Stomach (tissue), 4 donors: ENCODE results near the gene WWOX.

Source experiments
- CTCF ChIP-seq, 7 experiments: fragments of 450-650 bp in 4 of 7; fragments of 200-600 bp in 3 of 7; sonication (generic) in 3 of 7; IDR thresholded peaks; one replicate each; pipeline ENCODE4 v1.5.1; 2016 to 2019; ENCODE audit warnings: antibody characterized with exemption in 7 of 7, control low read depth in 2 of 7, mild to moderate bottlenecking in 1 of 7
- EP300 ChIP-seq: sonication (generic); formaldehyde crosslinking; IDR thresholded peaks from one replicate; pipeline ENCODE4 v1.6.1; 2017; ENCODE audit warnings: antibody characterized with exemption
- POLR2A ChIP-seq, 4 donors: fragments of 450-650 bp; IDR thresholded peaks; one replicate each; pipeline ENCODE4 v1.6.1; 2016; ENCODE audit warnings: antibody characterized with exemption in 4 of 4, control low read depth in 2 of 4, mild to moderate bottlenecking in 1 of 4, moderate library complexity in 1 of 4
- POLR2AphosphoS5 ChIP-seq, 3 donors: sonication (generic); formaldehyde crosslinking; IDR thresholded peaks; one replicate each; pipeline ENCODE4 v1.6.1; 2016; ENCODE audit warnings: antibody characterized with exemption in 3 of 3

GRCh38 chr16:78155791-78156345 is 56.4 kb downstream of the WWOX start:
- TF ChIP-seq CTCF (IDR thresholded peaks at IDR 0.05): no peak
- TF ChIP-seq POLR2A (IDR thresholded peaks at IDR 0.05): no peak
- no peak for TF ChIP-seq POLR2AphosphoS5 (IDR thresholded peaks at IDR 0.05)
- TF ChIP-seq EP300: no peak
